HL-60 (cell line): ENCODE data around the gene GATA6.

ENCODE experiments used
- DNase-seq, 2 experiments: peaks; one replicate each; pipeline ENCODE4 v3.0.0-alpha.2; 2010 to 2020; ENCODE audit warnings: low read depth in 1 of 2, low spot score in 1 of 2
- H3K27ac ChIP-seq: fragments of 250-450 bp; sonication (Bioruptor Pico); replicated peaks from 2 replicates; pipeline ENCODE4 v1.5.1; 2020; ENCODE audit warnings: mild to moderate bottlenecking, moderate library complexity
- H3K27me3 ChIP-seq: fragments of 250-450 bp; sonication (Bioruptor Pico); 2 replicates; pipeline ENCODE4 v1.5.1; 2021; ENCODE audit warnings: mild to moderate bottlenecking, moderate library complexity; ENCODE audit not compliant: insufficient read depth, poor library complexity, severe bottlenecking
- H3K4me3 ChIP-seq: replicated peaks from 2 replicates; pipeline ENCODE4 v1.5.1; 2011; ENCODE audit warnings: mild to moderate bottlenecking, control low read depth, low read length; ENCODE audit not compliant: insufficient read depth
- CTCF ChIP-seq: IDR thresholded peaks from one replicate; pipeline ENCODE4 v1.5.1; 2011; ENCODE audit warnings: low read length, control low read depth, inconsistent platforms; ENCODE audit not compliant: insufficient read depth
- GABPA ChIP-seq: IDR thresholded peaks from 2 replicates; pipeline ENCODE4 v1.6.1; 2012; ENCODE audit warnings: low read depth
- POLR2AphosphoS5 ChIP-seq: IDR thresholded peaks from 2 replicates; pipeline ENCODE4 v1.6.1; 2012; ENCODE audit warnings: low read depth
- REST ChIP-seq: IDR thresholded peaks from 2 replicates; pipeline ENCODE4 v1.6.1; 2012; ENCODE audit warnings: low read depth; ENCODE audit not compliant: insufficient replicate concordance
- SPI1 ChIP-seq: IDR thresholded peaks from 2 replicates; pipeline ENCODE4 v1.6.1; 2012; ENCODE audit warnings: low read depth, mild to moderate bottlenecking, borderline replicate concordance

The GATA6 gene

GRCh38 chr18:22155584-22155983 is 13.8 kb upstream of the GATA6 start:
- DNase-seq, result no peak

GRCh38 chr18:22159014-22159413 is 10.4 kb upstream of the GATA6 start:
- no peak for TF ChIP-seq CTCF
- TF ChIP-seq POLR2AphosphoS5, result no peak
- TF ChIP-seq SPI1, result no peak
- TF ChIP-seq REST, result no peak
- TF ChIP-seq GABPA, result no peak

More at GRCh38 chr18:22155584-22155983, 13.8 kb upstream of the GATA6 start:
- no peak overlapping the region for H3K27ac ChIP-seq
- TF ChIP-seq POLR2AphosphoS5, result no peak
- no peak for TF ChIP-seq CTCF
- no peak for TF ChIP-seq GABPA
- no peak for TF ChIP-seq REST
- TF ChIP-seq SPI1, result no peak
- H3K4me3 ChIP-seq, result no peak overlapping the region
- H3K27me3 ChIP-seq, result peaks cover 14% of the 10 kb centered on the region

GRCh38 chr18:22161090-22161489 is 8.3 kb upstream of the GATA6 start:
- no peak overlapping the region for H3K27ac ChIP-seq
- TF ChIP-seq REST, result no peak
- no peak for TF ChIP-seq CTCF
- no peak for TF ChIP-seq SPI1
- H3K4me3 ChIP-seq, result no peak overlapping the region
- no peak for DNase-seq
- peaks cover 51% of the 10 kb centered on the region for H3K27me3 ChIP-seq

More at GRCh38 chr18:22159014-22159413, 10.4 kb upstream of the GATA6 start:
- DNase-seq, result no peak
- peaks cover 38% of the 10 kb centered on the region for H3K27me3 ChIP-seq
- H3K4me3 ChIP-seq, result no peak overlapping the region
- no peak overlapping the region for H3K27ac ChIP-seq
